SH-SY5Y (cell line): Measurements from ENCODE around the gene TMUB2.

Experiments
- GATA2 ChIP-seq: IDR thresholded peaks from 2 replicates; pipeline ENCODE4 v1.6.1; 2011; ENCODE audit warnings: mild to moderate bottlenecking, low read depth, low read length
- GATA3 ChIP-seq: IDR thresholded peaks from 2 replicates; pipeline ENCODE4 v1.6.1; 2011; ENCODE audit warnings: low read depth, mild to moderate bottlenecking, low read length, moderate library complexity

GRCh38 chr17:44176671-44177501 is 9.9 kb upstream of the TMUB2 start:
- TF ChIP-seq GATA2 (no peak), GATA3 (no peak)
